Measurements from ENCODE around the gene KIF13A. TPM values are rescaled to one million over a fixed set of nuclear protein-coding genes. Genes with fewer than 3 reads are reported as not detected.

The KIF13A gene
- polyA plus RNA-seq, 1 experiment, result 57.7 TPM

- POLR2A ChIA-PET, result interaction anchor here (1.4 kb wide), 1 partner anchor 12 kb away, joined by 3 read pairs; no protein-coding TSS in a partner anchor
- no peak for TF ChIP-seq CTCF (IDR thresholded peaks at IDR 0.05; ENCODE audit: low read depth, low read length)
- H3K4me3 ChIP-seq (ENCODE audit: low read depth, low read length), result no peak overlapping the region
- DNase-seq (ENCODE audit: low read depth, low spot score), result no peak
- CTCF ChIA-PET, result no interaction called here
- no peaks in the 10 kb centered on the region for H3K9me3 ChIP-seq (ENCODE audit: control insufficient read depth, insufficient read depth, low read length)
- H3K27me3 ChIP-seq (ENCODE audit: control insufficient read depth, insufficient read depth, low read length), result no peaks in the 10 kb centered on the region
- H3K27ac ChIP-seq (ENCODE audit: low read depth, low read length), result no peak overlapping the region
These were observed 120.5 kb downstream of the KIF13A start for GRCh38 chr6:17866876-17867444.

GRCh38 chr6:17865798-17866725, 121.4 kb downstream of the KIF13A start:
- TF ChIP-seq CTCF (IDR thresholded peaks at IDR 0.05; ENCODE audit: low read depth, low read length), result no peak
- POLR2A ChIA-PET, result no interaction called here
- Histone ChIP-seq H3K27ac (ENCODE audit: low read depth, low read length) (peak overlapping the region; percentile 76), H3K4me3 (ENCODE audit: low read depth, low read length) (no peak overlapping the region), H3K9me3 (ENCODE audit: control insufficient read depth, insufficient read depth, low read length) (no peaks in the 10 kb centered on the region), H3K27me3 (ENCODE audit: control insufficient read depth, insufficient read depth, low read length) (no peaks in the 10 kb centered on the region)
- peak; percentile 76 for DNase-seq (ENCODE audit: low read depth, low spot score)
- CTCF ChIA-PET, result interaction anchor here (1.0 kb wide), 1 partner anchor 43 kb away, joined by 3 read pairs; no protein-coding TSS in a partner anchor

- ChIA-PET POLR2A (interaction anchor here (1.3 kb wide), 1 partner anchor 178 kb away, joined by 3 read pairs; no protein-coding TSS in a partner anchor), CTCF (interaction anchor here (1.0 kb wide), 1 partner anchor 44 kb away, joined by 3 read pairs; no protein-coding TSS in a partner anchor)
- Histone ChIP-seq H3K27ac (ENCODE audit: low read depth, low read length) (peak overlapping the region; percentile 63), H3K4me3 (ENCODE audit: low read depth, low read length) (no peak overlapping the region), H3K27me3 (ENCODE audit: control insufficient read depth, insufficient read depth, low read length) (no peaks in the 10 kb centered on the region), H3K9me3 (ENCODE audit: control insufficient read depth, insufficient read depth, low read length) (no peaks in the 10 kb centered on the region)
- TF ChIP-seq CTCF (IDR thresholded peaks at IDR 0.05; ENCODE audit: low read depth, low read length), result no peak
- no peak for DNase-seq (ENCODE audit: low read depth, low spot score)
These were observed 122.2 kb downstream of the KIF13A start for GRCh38 chr6:17865243-17865642.

- ChIA-PET CTCF (interaction anchor here (0.7 to 1.1 kb wide), 2 partner anchors 46 to 48 kb away, joined by 3 read pairs; no protein-coding TSS in a partner anchor), POLR2A (interaction anchor here (0.6 to 1.3 kb wide), 4 partner anchors 43 to 179 kb away, joined by 3 to 7 read pairs (median 4); no protein-coding TSS in a partner anchor)
- no peaks in the 10 kb centered on the region for H3K9me3 ChIP-seq (ENCODE audit: control insufficient read depth, insufficient read depth, low read length)
- no peak overlapping the region for H3K4me3 ChIP-seq (ENCODE audit: low read depth, low read length)
- H3K27me3 ChIP-seq (ENCODE audit: control insufficient read depth, insufficient read depth, low read length), result no peaks in the 10 kb centered on the region
- no peak for TF ChIP-seq CTCF (IDR thresholded peaks at IDR 0.05; ENCODE audit: low read depth, low read length)
- no peak for DNase-seq (ENCODE audit: low read depth, low spot score)
- H3K27ac ChIP-seq (ENCODE audit: low read depth, low read length), result peak overlapping the region; percentile 73
These were observed 123.3 kb downstream of the KIF13A start for GRCh38 chr6:17863901-17864754.
